H9 (cell line): Measurements from ENCODE around the gene LPP. TPM values are rescaled to one million over a fixed set of nuclear protein-coding genes. Genes with fewer than 3 reads are reported as not detected.

Experiments used
- DNase-seq: peaks from one replicate; pipeline ENCODE4 v3.0.0-alpha.2; 2017
- H2AFZ ChIP-seq: one replicate; pipeline ENCODE4 v1.6.1; 2013; ENCODE audit warnings: mild to moderate bottlenecking, low read length, control low read depth, moderate library complexity
- H2AK5ac ChIP-seq: 2 replicates; pipeline ENCODE4 v1.6.1; 2013; ENCODE audit warnings: low read length, control low read depth, mixed read lengths; ENCODE audit not compliant: insufficient read length
- H2BK120ac ChIP-seq: one replicate; pipeline ENCODE4 v1.6.1; 2013; ENCODE audit warnings: low read depth, mild to moderate bottlenecking, low read length, control low read depth, inconsistent platforms; ENCODE audit not compliant: poor library complexity, severe bottlenecking
- H2BK12ac ChIP-seq: 2 replicates; pipeline ENCODE4 v1.6.1; 2013; ENCODE audit warnings: low read length, control low read depth, mixed read lengths, low read depth; ENCODE audit not compliant: insufficient read length
- H2BK15ac ChIP-seq: 2 replicates; pipeline ENCODE4 v1.6.1; 2013; ENCODE audit warnings: low read depth, low read length, control low read depth
- H2BK20ac ChIP-seq: one replicate; pipeline ENCODE4 v1.6.1; 2013; ENCODE audit warnings: low read depth, mild to moderate bottlenecking, low read length, control low read depth, inconsistent platforms; ENCODE audit not compliant: poor library complexity, severe bottlenecking
- H2BK5ac ChIP-seq: 2 replicates; pipeline ENCODE4 v1.6.1; 2013; ENCODE audit warnings: low read length, control low read depth, mixed read lengths; ENCODE audit not compliant: insufficient read length
- H3K14ac ChIP-seq: 2 replicates; pipeline ENCODE4 v1.6.1; 2013; ENCODE audit warnings: low read length, control low read depth; ENCODE audit not compliant: insufficient read depth
- H3K18ac ChIP-seq: 2 replicates; pipeline ENCODE4 v1.6.1; 2013; ENCODE audit warnings: low read depth, mild to moderate bottlenecking, mixed read lengths, low read length, control low read depth; ENCODE audit not compliant: insufficient read length
- H3K23ac ChIP-seq: 2 replicates; pipeline ENCODE4 v1.6.1; 2013; ENCODE audit warnings: low read length, control low read depth, mixed read lengths, low read depth; ENCODE audit not compliant: insufficient read length
- H3K23me2 ChIP-seq: 2 replicates; pipeline ENCODE4 v1.6.1; 2013; ENCODE audit warnings: low read depth, mild to moderate bottlenecking, mixed read lengths, low read length, control low read depth; ENCODE audit not compliant: insufficient read length, poor library complexity, severe bottlenecking
- H3K27ac ChIP-seq: 2 replicates; pipeline ENCODE4 v1.5.1; 2013; ENCODE audit warnings: low read length, control low read depth, mixed read lengths, low read depth; ENCODE audit not compliant: insufficient read length
- H3K27me3 ChIP-seq: 2 replicates; pipeline ENCODE4 v1.6.1; 2013; ENCODE audit warnings: low read length, control low read depth, inconsistent platforms; ENCODE audit not compliant: insufficient read depth
- H3K4ac ChIP-seq: 2 replicates; pipeline ENCODE4 v1.6.1; 2013; ENCODE audit warnings: low read depth, mild to moderate bottlenecking, control low read depth, inconsistent platforms, low read length, moderate library complexity
- H3K4me1 ChIP-seq: 2 replicates; pipeline ENCODE4 v1.6.1; 2013; ENCODE audit warnings: low read length, control low read depth, inconsistent platforms; ENCODE audit not compliant: insufficient read depth
- H3K4me2 ChIP-seq: 2 replicates; pipeline ENCODE4 v1.6.1; 2013; ENCODE audit warnings: low read length, control low read depth, mixed read lengths; ENCODE audit not compliant: insufficient read length, insufficient read depth
- H3K56ac ChIP-seq: 2 replicates; pipeline ENCODE4 v1.6.1; 2013; ENCODE audit warnings: low read depth, mild to moderate bottlenecking, mixed read lengths, low read length, control low read depth; ENCODE audit not compliant: insufficient read length
- H3K79me1 ChIP-seq: 2 replicates; pipeline ENCODE4 v1.6.1; 2013; ENCODE audit warnings: low read depth, mild to moderate bottlenecking, moderate library complexity, low read length, control low read depth, inconsistent platforms; ENCODE audit not compliant: insufficient read depth, poor library complexity, severe bottlenecking
- H3K79me2 ChIP-seq: 2 replicates; pipeline ENCODE4 v1.6.1; 2013; ENCODE audit warnings: low read length, control low read depth, inconsistent platforms; ENCODE audit not compliant: insufficient read depth
- H3K9ac ChIP-seq: 2 replicates; pipeline ENCODE4 v1.6.1; 2013; ENCODE audit warnings: low read length, control low read depth, mixed read lengths; ENCODE audit not compliant: insufficient read length; ENCODE audit errors: extremely low read depth
- H3K9me3 ChIP-seq: one replicate; pipeline ENCODE4 v1.6.1; 2013; ENCODE audit warnings: low read depth, low read length, inconsistent platforms; ENCODE audit not compliant: control insufficient read depth
- H3T11ph ChIP-seq: one replicate; pipeline ENCODE4 v1.6.1; 2013; ENCODE audit warnings: mild to moderate bottlenecking, low read length, control low read depth, inconsistent platforms
- H4K20me1 ChIP-seq: one replicate; pipeline ENCODE4 v1.6.1; 2013; ENCODE audit not compliant: control insufficient read depth, insufficient read length, insufficient read depth
- H4K5ac ChIP-seq: 2 replicates; pipeline ENCODE4 v1.6.1; 2013; ENCODE audit warnings: low read depth, mild to moderate bottlenecking, mixed read lengths, low read length, control low read depth; ENCODE audit not compliant: insufficient read length
- H4K8ac ChIP-seq: replicated peaks from 2 replicates; pipeline ENCODE4 v1.6.1; 2013; ENCODE audit warnings: low read length, control low read depth, mixed read lengths, low read depth; ENCODE audit not compliant: insufficient read length
- H4K91ac ChIP-seq: 2 replicates; pipeline ENCODE4 v1.6.1; 2013; ENCODE audit warnings: low read depth, mild to moderate bottlenecking, moderate library complexity, mixed read lengths, low read length, control low read depth; ENCODE audit not compliant: insufficient read length
- H3K27ac Mint-ChIP-seq, 3 experiments: 2 replicates in 2 of 3; 3 replicates in 1 of 3; pipeline ENCODE4 v1.8.0; 2020 to 2021; ENCODE audit warnings: mixed read lengths in 3 of 3, mild to moderate bottlenecking in 1 of 3, moderate library complexity in 1 of 3
- H3K27me3 Mint-ChIP-seq: 2 replicates; pipeline ENCODE4 v1.8.0; 2021; ENCODE audit warnings: low read depth, mild to moderate bottlenecking, moderate library complexity, mixed read lengths
- H3K36me3 Mint-ChIP-seq, 3 experiments: 2 replicates in 2 of 3; 3 replicates in 1 of 3; pipeline ENCODE4 v1.8.0; 2020 to 2021; ENCODE audit warnings: low read depth in 3 of 3, mixed read lengths in 3 of 3; ENCODE audit not compliant: insufficient read depth in 1 of 3
- H3K4me1 Mint-ChIP-seq, 2 experiments: 2 replicates each; pipeline ENCODE4 v1.8.0; 2020; ENCODE audit warnings: mixed read lengths in 2 of 2
- H3K4me3 Mint-ChIP-seq, 2 experiments: 2 replicates in 1 of 2; 3 replicates in 1 of 2; pipeline ENCODE4 v1.8.0; 2020 to 2021; ENCODE audit warnings: mild to moderate bottlenecking in 2 of 2, mixed read lengths in 2 of 2, moderate library complexity in 1 of 2
- H3K9me3 Mint-ChIP-seq, 2 experiments: 2 replicates in 1 of 2; 3 replicates in 1 of 2; pipeline ENCODE4 v1.8.0; 2020; ENCODE audit warnings: mild to moderate bottlenecking in 2 of 2, mixed read lengths in 2 of 2, moderate library complexity in 1 of 2
- CTCF ChIP-seq: fragments of 200-600 bp; sonication (generic); conservative IDR thresholded peaks from 3 replicates; pipeline ENCODE4 v1.8.0; 2021; ENCODE audit warnings: antibody characterized with exemption, mild to moderate bottlenecking
- WGBS: extraction: QIAGEN DNeasy Blood & Tissue Kit; methylation state at CpG from one replicate; pipeline ENCODE4 v1.1.7; 2013; ENCODE audit warnings: missing lambda C conversion rate, low lambda C conversion rate, mixed read lengths; ENCODE audit not compliant: insufficient read length; ENCODE audit errors: extremely low coverage; 5-methylcytosine and 5-hydroxymethylcytosine counted together
- total RNA-seq: library from RNA; stranded (reverse); gene quantifications from 2 replicates; pipeline ENCODE4 v1.2.1, GENCODE V29; 2021

LPP gene
- total RNA-seq, 1 experiment from 2014 or later = 64.6 TPM

- no peak overlapping the region for H3K4me3 Mint-ChIP-seq
- H3K4me1 Mint-ChIP-seq = no peaks in the 10 kb centered on the region
- Histone ChIP-seq H3K56ac (no peak overlapping the region), H3K23ac (no peak overlapping the region), H3K4me2 (no peak overlapping the region), H3K9me3 (no peaks in the 10 kb centered on the region), H3K18ac (no peak overlapping the region), H2BK20ac (no peak overlapping the region), H4K5ac (no peak overlapping the region), H2BK12ac (no peak overlapping the region), H2AK5ac (no peak overlapping the region), H3K79me1 (peaks cover 3% of the 10 kb centered on the region), H3K23me2 (no peaks in the 10 kb centered on the region), H3K4ac (no peak overlapping the region), H3T11ph (no peak overlapping the region), H3K14ac (no peak overlapping the region), H2BK5ac (no peak overlapping the region), H3K79me2 (no peaks in the 10 kb centered on the region), H3K27me3 (no peaks in the 10 kb centered on the region), H2AFZ (no peak overlapping the region), H3K4me1 (no peaks in the 10 kb centered on the region), H3K27ac (no peak overlapping the region), H3K9ac (no peak overlapping the region), H2BK120ac (no peak overlapping the region), H4K20me1 (no peaks in the 10 kb centered on the region), H4K91ac (no peak overlapping the region), H4K8ac (no peak overlapping the region), H2BK15ac (no peak overlapping the region)
- H3K9me3 Mint-ChIP-seq = no peaks in the 10 kb centered on the region
- no peak for TF ChIP-seq CTCF
- H3K27ac Mint-ChIP-seq = peak overlapping the region in 1 of 3 experiments; percentile 78; a peak in 1 of 7 replicates
- no peak for DNase-seq
- H3K27me3 Mint-ChIP-seq = no peaks in the 10 kb centered on the region
- no peaks in the 10 kb centered on the region for H3K36me3 Mint-ChIP-seq
- no CpG with 5 or more reads among the region's 2 CpGs for WGBS
These were observed 304.8 kb downstream of the LPP start for GRCh38 chr3:188458756-188459155.
